Activated CD4-positive, alpha-beta T cell treated with anti-CD3 and anti-CD28 coated beads, Interleukin-2, amount 50 U/mL, for 4 hours (primary cell): ENCODE results near the gene CMKLR1.

ENCODE experiments used
- DNase-seq, 2 experiments: peaks; one replicate each; pipeline ENCODE4 v3.0.0-alpha.2; 2020

The CMKLR1 gene

DNA sequence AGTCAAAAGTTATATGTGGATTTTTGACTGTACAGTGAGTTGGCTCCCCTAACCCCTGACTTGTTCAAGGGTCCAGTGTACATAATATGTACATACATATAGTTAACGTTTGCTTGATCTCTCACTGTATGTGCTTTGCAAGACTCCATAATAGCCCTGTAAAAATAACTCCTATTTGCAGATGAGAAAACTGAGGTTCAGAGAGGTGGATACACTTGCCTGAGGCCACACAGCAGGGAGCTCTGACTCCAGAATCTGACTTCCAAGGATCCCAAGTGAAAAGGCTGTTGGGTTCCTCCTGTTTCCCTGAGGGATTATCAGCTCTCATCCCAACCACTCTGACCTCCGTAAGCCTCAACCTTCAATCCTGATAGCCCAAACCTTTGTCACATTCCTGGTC is 41.7 kb downstream of the CMKLR1 start:
- DNase-seq = no peak

- DNase-seq = no peak
These were observed 42.2 kb downstream of the CMKLR1 start for GRCh38 chr12:108296945-108297344.

DNA sequence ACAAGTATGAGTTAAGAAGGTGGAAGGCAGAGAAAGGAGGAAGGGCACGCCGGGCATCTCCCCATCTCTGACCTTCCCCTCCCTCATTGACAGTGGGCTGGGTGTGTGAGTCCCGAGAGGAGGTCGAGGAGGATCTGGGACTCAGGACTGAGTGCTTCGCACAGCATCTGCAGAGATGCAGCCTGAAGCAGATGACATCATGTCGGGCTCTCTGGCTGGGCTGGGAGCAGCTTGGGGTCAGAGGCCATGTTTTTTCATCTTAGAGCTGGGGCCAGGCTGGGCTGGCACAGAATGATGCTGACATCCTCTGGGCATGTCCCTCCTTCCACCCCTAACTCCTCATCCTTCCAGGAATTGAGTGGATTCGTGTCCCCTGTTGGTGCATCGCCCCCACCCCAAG is 43.5 kb downstream of the CMKLR1 start:
- no peak for DNase-seq

DNA sequence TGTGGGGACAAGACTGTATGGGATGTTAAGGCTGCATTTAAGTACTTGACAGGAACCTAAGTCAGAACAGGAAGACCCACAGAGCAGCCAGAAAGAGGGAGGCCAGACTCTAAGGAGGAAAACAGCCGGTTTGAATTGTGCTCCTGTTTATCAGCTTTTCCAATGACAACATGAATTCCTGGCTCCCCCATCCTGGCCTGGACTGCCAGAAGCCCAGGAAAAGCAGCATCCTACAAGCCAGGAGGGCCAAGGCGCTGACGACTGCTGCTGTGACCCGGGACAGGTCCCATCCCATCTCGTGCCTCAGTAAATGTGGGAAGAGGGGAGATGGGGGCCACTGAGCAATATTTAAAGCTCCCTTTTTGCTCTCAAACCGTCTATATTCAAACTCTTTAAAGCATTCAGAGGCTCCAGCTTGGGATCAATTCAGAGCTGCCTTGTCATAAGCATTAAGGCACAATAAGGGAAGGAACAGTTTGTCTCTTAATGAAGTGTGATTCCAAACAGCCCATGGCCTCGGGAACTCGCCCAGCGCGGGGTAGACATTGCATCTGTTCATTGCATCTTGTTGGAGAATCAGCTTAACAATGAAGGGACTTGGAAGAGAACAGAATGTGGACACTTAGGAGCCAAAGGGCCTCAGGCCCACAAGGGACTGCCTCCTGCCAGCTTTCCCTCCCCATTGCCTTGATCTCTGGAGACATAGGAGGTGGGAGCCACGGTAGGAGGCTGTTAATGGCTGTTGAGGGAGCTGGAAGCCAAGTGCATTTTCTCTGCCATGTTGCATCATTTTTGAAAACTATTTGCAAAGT is 49.6 kb downstream of the CMKLR1 start:
- no peak for DNase-seq

DNA sequence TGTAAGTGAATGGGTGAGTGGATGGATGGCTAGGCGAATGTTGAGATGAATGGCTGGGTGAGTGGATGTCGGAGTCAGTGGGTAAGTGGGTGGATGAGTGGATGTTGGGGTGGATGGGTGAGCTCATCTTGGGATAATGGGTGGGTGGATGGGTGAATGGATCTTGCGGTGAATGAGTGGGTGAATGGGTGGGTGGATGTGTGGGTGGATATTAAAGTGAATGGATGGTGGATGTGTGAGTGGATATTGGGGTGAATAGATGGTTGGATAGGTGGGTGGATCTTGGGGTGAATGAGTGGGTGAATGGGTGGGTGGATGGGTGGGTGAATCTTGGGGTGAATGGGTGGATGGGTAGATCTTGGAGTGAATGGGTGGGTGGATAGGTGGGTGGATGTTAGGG is 51.9 kb downstream of the CMKLR1 start:
- no peak for DNase-seq

DNA sequence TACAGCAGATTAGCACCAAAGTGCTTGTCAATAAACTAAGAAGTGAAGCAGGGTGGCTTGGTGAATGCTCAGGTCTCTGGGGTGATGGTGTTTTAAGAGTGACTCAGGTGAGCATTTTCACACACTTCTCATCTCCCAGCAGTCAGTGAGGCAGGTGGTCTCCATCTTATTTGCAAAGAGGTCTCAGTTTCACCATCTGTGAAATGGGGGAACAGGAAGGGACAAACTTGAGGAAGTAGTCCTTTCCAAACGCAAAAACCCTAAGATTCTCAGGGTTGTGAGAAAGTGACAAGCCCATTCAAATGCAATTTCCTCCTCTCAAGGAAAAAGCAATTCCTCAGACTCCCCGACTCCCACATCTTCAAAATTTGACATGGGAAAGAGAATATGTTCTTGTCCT is 54.1 kb downstream of the CMKLR1 start:
- DNase-seq = no peak

DNA sequence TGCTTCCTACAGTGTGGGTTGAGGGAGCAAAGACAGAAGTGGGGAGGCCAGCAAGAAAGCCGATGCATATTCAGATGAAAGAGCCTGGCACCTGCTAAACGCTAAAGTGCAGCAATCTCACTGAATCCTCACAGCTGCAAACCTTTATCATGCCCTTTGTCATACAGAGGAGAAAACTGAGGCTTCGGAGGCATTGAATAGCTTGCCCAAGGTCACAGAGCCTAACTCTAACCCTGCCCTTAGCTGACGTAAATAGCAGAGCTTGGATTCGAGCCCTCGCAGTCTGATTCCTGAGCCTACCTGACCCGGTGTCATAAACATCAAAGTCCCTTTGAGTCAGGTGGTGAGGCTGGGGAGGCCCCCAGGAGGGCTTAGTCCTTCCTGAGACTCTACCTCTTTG is 54.9 kb downstream of the CMKLR1 start:
- DNase-seq = no peak

GRCh38 chr12:108282676-108283075 is 56.4 kb downstream of the CMKLR1 start:
- no peak for DNase-seq

- DNase-seq = no peak
These were observed 57.0 kb downstream of the CMKLR1 start for GRCh38 chr12:108282160-108282559.

DNA sequence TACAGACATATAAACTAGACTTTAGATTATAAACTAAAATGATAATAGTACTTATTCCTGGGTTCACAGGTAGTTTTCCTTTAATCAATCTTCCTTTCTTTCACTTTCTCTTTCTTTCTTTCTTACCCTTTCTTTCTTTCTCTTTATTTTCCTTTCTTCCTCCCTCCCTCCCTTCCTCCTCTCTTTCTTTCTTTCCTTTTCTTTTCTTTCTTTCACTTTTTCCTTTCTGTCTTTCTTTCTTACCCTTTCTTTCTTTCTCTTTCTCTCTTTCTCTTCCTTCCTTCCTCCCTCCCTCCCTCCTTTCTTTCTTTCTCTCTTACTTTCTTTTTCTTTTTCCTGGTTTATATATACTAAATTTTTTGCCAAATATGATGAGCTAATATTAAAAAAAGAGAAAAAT is 61.5 kb downstream of the CMKLR1 start:
- DNase-seq = no peak

- no peak for DNase-seq
These were observed 65.9 kb downstream of the CMKLR1 start for GRCh38 chr12:108273217-108273616.

DNA sequence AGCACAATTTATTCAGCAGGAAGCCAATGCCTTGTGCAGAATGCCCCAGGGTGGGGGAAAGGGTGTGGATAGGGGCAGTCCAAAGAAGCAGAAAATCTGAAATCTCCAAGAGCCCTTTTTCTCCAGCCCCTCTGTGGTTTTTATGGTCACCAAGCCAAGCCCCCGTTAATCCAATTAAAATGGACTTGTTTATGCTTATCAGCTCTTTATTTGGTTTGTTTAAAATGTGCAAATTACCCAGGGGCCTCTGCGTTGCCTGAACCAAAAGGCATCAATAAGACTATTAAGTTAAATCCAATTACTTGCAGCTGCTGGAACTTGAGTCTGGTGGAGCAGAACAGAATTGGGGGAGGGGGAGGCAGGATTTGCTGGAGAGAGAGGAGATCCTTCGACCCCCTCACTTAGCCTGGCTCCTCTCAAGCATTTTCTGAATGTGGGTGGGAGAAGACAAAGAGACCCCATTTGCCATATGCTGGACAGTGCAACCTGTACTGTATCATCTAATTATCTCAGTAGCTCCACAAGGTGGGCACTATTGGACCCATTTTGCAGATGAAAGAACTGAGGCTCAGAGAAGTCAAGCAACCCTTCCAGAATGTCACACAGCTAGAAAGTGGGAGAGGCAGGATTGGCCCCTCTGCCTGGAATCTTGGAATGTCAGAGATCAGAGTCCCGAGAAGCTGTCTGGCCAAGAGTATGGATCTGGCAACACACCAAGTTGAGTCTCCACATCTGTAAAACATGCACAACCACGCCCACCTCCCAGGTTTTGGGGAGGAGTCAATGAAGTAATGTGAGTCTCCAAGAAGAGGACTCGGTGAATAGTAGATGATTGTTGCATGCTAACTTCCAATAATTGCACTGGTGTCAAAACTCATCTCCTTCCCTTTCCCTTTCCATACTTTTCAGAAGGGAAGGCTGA is 66.9 kb downstream of the CMKLR1 start:
- no peak for DNase-seq

DNA sequence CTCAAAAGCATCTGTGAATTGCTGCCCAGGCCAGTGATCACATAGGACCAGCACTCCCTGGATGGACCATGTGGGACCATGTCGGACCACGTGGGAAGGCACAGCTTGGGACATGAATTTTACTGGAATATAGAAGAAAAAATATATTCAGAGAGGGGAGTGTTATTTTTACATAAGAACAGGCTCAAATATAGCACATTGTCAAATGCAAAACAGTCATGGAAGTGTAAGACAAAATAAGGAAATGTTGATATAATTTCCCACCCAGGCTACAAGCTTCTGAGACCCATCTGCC is 68.3 kb downstream of the CMKLR1 start:
- no peak for DNase-seq

DNA sequence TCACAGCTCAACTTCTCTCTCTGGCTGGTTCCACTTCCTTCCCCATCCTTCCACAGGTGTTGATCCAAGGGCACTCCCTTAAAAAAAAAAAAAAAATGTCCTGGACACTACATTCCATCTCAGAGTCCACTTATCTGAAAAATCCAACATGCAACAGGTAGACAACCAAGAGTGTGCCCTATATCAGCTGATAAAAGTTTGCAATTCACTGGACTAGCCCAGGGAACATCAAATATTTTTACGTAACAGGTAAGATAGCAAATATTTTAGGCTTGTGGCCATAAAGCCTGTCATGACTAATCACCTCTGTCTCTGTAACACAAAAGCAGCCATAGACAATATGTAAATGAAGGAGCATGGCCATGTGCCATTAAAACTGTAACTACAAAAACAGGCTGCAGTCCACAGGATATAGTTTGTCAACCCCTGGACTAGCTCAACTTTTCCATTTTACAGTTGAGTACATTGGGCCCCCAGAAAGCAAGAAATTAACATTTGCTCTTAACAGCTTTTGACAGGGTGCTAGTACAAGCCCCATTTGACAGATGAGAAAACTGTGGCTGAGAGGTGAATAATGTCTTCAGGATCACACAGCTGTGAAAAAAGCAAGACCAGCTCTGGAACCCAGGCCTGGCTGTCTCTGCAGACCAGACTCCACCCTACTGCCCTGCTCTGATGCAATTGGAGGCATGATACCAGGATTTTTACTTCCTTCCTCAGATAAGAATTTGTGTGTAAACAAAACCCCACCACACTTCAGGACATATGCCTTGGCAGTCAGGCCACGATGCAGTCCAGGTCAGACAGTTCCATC is 68.9 kb downstream of the CMKLR1 start:
- DNase-seq = no peak

DNA sequence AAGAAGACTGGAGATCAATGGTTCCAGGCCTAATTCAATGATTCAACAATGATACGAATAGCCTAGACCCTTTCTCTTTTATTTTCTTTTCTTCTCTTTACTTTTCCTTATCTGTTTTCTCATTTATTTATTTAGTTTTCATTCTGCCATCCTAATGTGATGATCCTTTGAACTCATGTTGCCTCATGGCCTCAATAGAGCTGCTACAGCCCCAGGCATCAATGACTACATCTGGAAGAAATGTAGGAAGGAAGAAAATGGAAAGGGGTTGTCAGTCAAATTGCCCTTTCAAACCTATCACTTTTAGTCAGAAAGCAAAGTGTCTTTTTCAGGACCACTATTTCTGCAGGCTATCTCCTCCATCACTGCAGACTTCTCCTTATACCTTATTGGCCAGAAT is 69.9 kb downstream of the CMKLR1 start:
- no peak for DNase-seq

- DNase-seq = no peak
These were observed 70.7 kb downstream of the CMKLR1 start for GRCh38 chr12:108268397-108268796.

DNA sequence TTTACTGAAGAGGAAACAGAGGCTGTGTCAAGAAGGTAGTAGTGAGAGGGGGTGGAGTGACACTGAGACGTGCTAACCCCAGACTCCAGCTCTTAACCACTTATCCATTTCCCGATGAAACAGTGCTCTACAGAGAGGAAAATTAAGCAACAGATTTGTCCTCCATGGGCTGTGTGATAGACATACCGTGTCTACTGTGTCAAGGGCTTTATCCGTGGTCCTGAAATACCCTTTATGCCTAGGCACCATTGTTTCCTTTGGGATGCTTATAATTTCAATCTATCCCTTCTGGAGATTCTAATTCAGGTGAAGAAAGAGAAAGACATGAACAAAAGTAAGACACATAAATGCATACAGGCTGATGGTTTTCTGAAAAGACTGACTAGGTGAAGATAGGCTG is 71.7 kb downstream of the CMKLR1 start:
- no peak for DNase-seq

DNA sequence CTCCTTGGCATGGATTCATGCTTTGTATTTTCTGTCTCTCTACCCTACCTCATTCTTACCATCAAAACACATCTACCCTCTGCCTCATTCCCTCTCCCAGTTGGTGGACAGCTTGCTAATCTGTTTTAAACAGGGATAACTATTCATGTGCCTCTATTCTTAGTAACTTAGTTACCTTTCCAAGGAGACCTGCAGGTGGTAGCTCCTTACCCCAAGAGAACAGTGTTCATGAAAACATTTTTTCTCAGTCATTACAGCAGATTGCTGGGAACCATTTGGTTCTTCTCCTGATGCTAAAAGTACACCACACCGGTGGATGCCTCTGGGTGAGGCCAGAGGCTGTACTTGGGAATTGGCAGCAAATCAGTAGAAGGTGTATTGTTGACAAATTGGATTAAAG is 73.0 kb downstream of the CMKLR1 start:
- DNase-seq = no peak

DNA sequence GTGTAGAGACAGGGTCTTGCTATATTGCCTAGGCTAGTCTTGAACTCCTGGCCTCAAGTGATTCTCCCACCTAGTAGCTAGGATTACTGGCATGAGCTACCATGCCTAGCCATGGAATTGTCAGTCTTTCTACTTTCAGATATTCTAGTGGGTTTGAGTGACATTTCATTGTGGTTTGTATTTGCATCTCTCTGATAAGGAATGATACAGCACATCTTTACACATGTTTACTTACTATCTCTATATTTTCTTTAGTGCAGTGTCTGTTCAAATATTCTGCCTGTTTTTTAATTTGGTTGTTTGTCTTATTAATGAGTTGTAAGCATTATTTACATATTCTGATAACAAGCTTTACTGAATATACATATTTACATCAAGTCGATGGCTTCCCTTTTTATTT is 73.6 kb downstream of the CMKLR1 start:
- DNase-seq = no peak

DNA sequence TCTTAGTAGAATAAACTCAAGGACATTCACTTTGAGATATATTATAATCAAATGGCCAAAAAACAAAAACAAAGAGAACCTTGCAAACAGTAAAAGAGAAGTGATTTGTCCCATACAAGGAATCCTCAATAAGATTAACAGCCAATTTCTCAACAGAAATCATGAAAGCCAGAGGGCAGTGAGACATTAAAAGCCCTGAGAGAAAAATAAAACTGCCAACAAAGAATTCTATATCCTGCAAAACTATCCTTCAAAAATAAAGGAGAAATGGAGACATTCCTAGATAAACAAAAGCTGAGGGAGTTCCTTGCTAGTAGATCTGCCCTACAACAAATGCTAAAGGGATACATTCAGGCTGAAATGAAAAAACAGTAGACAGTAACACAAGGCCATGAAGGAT is 78.1 kb downstream of the CMKLR1 start:
- DNase-seq = no peak

DNA sequence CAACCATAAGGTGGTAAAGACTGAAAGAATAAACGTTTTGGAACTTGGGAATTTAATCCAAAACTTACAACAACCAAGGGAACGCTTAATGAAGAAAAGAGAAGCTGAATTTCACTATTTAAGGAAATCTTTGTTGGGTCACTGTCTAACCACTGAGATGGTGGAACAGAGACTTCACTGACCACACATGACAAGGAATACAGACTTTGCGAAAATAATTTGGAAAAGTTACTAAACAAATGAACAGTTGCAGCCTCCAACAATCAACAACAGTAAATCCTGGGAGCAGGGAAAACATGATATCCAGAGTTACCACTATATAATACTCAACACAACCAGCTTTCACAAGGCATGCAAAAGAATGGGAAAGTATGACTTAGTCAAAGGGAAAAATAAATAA is 79.1 kb downstream of the CMKLR1 start:
- no peak for DNase-seq

- no peak for DNase-seq
These were observed 81.5 kb downstream of the CMKLR1 start for GRCh38 chr12:108257610-108258106.

DNA sequence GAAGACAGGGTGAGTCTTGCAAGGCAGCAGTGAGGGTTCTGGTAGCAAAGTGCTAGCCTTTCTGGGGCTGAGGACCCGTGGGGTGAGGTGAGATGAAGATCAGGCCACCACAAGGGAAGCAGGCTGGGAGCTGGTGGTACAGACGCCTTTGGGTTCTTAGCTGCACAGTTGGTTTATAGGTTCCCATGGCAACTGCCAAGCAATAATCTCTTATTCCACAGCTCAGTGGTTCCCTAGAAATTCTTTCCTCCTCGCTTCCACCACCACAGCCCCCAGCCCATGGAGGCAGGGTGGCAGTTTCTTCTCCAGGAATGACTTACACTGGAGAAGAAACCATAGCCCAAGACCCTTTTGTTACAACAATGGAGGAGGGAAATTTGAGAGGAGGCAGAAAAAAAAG is 82.1 kb downstream of the CMKLR1 start:
- DNase-seq = no peak

DNA sequence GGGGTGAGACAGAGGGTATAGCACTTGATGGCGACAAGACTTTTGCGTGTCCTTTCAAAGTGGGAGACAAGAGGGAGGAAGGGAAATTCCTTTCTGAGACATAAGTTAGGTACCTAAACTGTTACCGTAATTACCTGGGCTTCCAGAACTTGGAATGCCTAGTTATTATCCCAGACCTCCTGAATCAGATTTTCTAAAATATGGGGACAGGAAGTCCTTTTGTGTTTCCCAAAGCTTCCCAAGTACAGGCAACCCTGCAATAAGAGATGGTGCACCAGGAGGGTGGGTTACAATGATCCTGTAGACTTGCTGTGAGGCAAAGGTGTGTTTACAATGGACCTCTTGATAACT is 83.9 kb downstream of the CMKLR1 start:
- no peak for DNase-seq
